Measurements from ENCODE around the gene ACTR8. TPM values are rescaled to one million over a fixed set of nuclear protein-coding genes. Genes with fewer than 3 reads are reported as not detected.

ACTR8 gene
- total and polyA plus RNA-seq, 2 of the 13 experiments (the other 11 are each of a cell fraction or from before 2014, with no cell fraction given) = 15.5 to 29.0 TPM

GRCh38 chr3:53846134-53846850 lies 35.7 kb downstream of the ACTR8 start, which contains the start of the genes CHDH and IL17RB (continued):
- TF ChIP-seq CEBPZ (IDR thresholded peaks at IDR 0.05; ENCODE audit: low read length) (no peak), ZNF235 (CRISPR knock-in tag; IDR thresholded peaks at IDR 0.05; ENCODE audit: borderline replicate concordance) (peak; percentile 63; the same call in 1 of the 2 replicates), ZNF720 (CRISPR knock-in tag; IDR thresholded peaks at IDR 0.05) (no peak), THRA (CRISPR knock-in tag; IDR thresholded peaks at IDR 0.05; ENCODE audit: borderline replicate concordance) (peak; percentile 63; the same call in 1 of the 2 replicates), ZBTB7B (CRISPR knock-in tag; IDR thresholded peaks at IDR 0.05) (peak; percentile 74; the same call in 1 of the 2 replicates), SIN3A (IDR thresholded peaks at IDR 0.05; ENCODE audit: borderline replicate concordance, low read depth, low read length) (peak; percentile 59; the same call in 1 of the 2 replicates), GFI1 (CRISPR knock-in tag; IDR thresholded peaks at IDR 0.05; ENCODE audit: borderline replicate concordance) (peak; percentile 55; the same call in 1 of the 2 replicates), GLI4 (CRISPR knock-in tag; IDR thresholded peaks at IDR 0.05; ENCODE audit: borderline replicate concordance) (no peak), FOSL1 (CRISPR knock-in tag; IDR thresholded peaks at IDR 0.05; ENCODE audit: borderline replicate concordance) (no peak), TOE1 (CRISPR knock-in tag; IDR thresholded peaks at IDR 0.05) (peak; percentile 80; the same call in 1 of the 2 replicates), CBX2 (IDR thresholded peaks at IDR 0.05; ENCODE audit: low read depth, low read length) (no peak), CBX2 (CRISPR knock-in tag; IDR thresholded peaks at IDR 0.05; ENCODE audit: low read depth) (no peak; the same call in 1 of the 2 replicates), DZIP1 (CRISPR knock-in tag; IDR thresholded peaks at IDR 0.05) (peak; percentile 97), PHF21A (CRISPR knock-in tag; IDR thresholded peaks at IDR 0.05) (peak; percentile 60; the same call in 1 of the 2 replicates), ARNT (IDR thresholded peaks at IDR 0.05) (no peak), HIC2 (CRISPR knock-in tag; IDR thresholded peaks at IDR 0.05; ENCODE audit: low read depth) (no peak), ZNF746 (CRISPR knock-in tag; IDR thresholded peaks at IDR 0.05) (peak; percentile 52; the same call in 1 of the 2 replicates), TARDBP (CRISPR knock-in tag; IDR thresholded peaks at IDR 0.05) (peak; percentile 74), ZFP37 (CRISPR knock-in tag; IDR thresholded peaks at IDR 0.05; ENCODE audit: borderline replicate concordance) (no peak)

Data from HepG2 (cell line).